K562 (cell line): ENCODE data around the gene IQSEC3. TPM values are rescaled to one million over a fixed set of nuclear protein-coding genes. Genes with fewer than 3 reads are reported as not detected.

Experiments used
- REST ChIP-seq, 2 experiments: fragments of 450-650 bp; formaldehyde crosslinking in 1 of 2; IDR thresholded peaks; 2 replicates each; pipeline versions ENCODE4 v1.4.0 to v1.6.1; 2014 to 2020; ENCODE audit warnings: mild to moderate bottlenecking in 2 of 2, borderline replicate concordance in 1 of 2, low read depth in 1 of 2
- RFX5 ChIP-seq: IDR thresholded peaks from 2 replicates; pipeline ENCODE4 v1.6.1; 2011; ENCODE audit warnings: low read depth, mild to moderate bottlenecking, improper control_type of control experiment, low read length
- SMARCB1 ChIP-seq: IDR thresholded peaks from 2 replicates; pipeline ENCODE4 v1.6.1; 2011; ENCODE audit warnings: improper control_type of control experiment, low read depth; ENCODE audit not compliant: insufficient read length
- VEZF1 ChIP-seq: fragments of 200-800 bp; sonication (Bioruptor generic); IDR thresholded peaks from 2 replicates; pipeline ENCODE4 v1.6.1; 2017; ENCODE audit warnings: missing genetic modification characterization, missing compliant biosample characterization
- XRCC4 ChIP-seq: IDR thresholded peaks from one replicate; pipeline ENCODE4 v1.6.1; 2011; ENCODE audit not compliant: insufficient read depth, insufficient read length; ENCODE audit errors: extremely low read depth
- polyA plus RNA-seq, 8 experiments: library from polyadenylated mRNA; depleted of rRNA in 4 of 8; stranded (reverse) in 5 of 8; unstranded in 3 of 8; fragments of >200 nt; fragmentation: Nextera tagmentation in 2 of 8; fragmentation: Illumina TruSeq in 1 of 8; extraction: Ambion mirVana in 2 of 8; extraction: Trizol in 1 of 8; gene quantifications; 2 replicates each; pipeline versions ENCODE4 v1.2.1 to v1.2.3, GENCODE V29; 2011 to 2014; ENCODE audit warnings: inconsistent platforms in 1 of 8, missing spikeins in 1 of 8
- total RNA-seq, 7 experiments: library from RNA; depleted of rRNA in 6 of 7; stranded (reverse); fragments of >200 nt in 6 of 7; fragmentation: Illumina TruSeq in 2 of 7; extraction: Trizol in 2 of 7; gene quantifications; 2 replicates each; pipeline versions ENCODE4 v1.2.1 to v1.2.3, GENCODE V29; 2011 to 2021; ENCODE audit warnings: low replicate concordance in 1 of 7

The IQSEC3 gene
- total and polyA plus RNA-seq, 9 of the 15 experiments (the other 6 are each of a cell fraction or from before 2014, with no cell fraction given) = under 0.01 to 0.25 (median 0.08) TPM; not detected in 3

- TF ChIP-seq VEZF1 (no peak), XRCC4 (no peak), REST (IDR thresholded peaks at IDR 0.05; ENCODE audit: borderline replicate concordance) (no peak), REST (CRISPR knock-in tag; IDR thresholded peaks at IDR 0.05; ENCODE audit: low read depth) (no peak), SMARCB1 (no peak), RFX5 (no peak)
Measured at GRCh38 chr12:160858-161257, 94.3 kb downstream of the IQSEC3 start (continued).
